RWPE2 (cell line): ENCODE measurements around the gene WASF2.

Source experiments
- ATAC-seq: fragments of 200-7000 bp; cut with Tn5 transposase; 3 replicates; pipeline ENCODE4 v1.9.1; 2021; ENCODE audit warnings: low read depth
- DNase-seq: peaks from one replicate; pipeline ENCODE4 v3.0.0-alpha.2; 2020; ENCODE audit warnings: low spot score
- H3K27ac ChIP-seq: fragments of 450-650 bp; 2 replicates; pipeline ENCODE4 v1.5.1; 2017; ENCODE audit warnings: mild to moderate bottlenecking; ENCODE audit not compliant: poor library complexity, severe bottlenecking
- H3K27me3 ChIP-seq: fragments of 250-450 bp; sonication (Bioruptor Pico); 2 replicates; pipeline ENCODE4 v1.5.1; 2021; ENCODE audit warnings: mild to moderate bottlenecking, moderate library complexity; ENCODE audit not compliant: insufficient read depth, poor library complexity, severe bottlenecking
- H3K36me3 ChIP-seq: fragments of 250-450 bp; sonication (Bioruptor Pico); 2 replicates; pipeline ENCODE4 v1.5.1; 2020; ENCODE audit warnings: low read depth, mild to moderate bottlenecking, moderate library complexity
- H3K4me1 ChIP-seq: fragments of 250-450 bp; sonication (Bioruptor Pico); 2 replicates; pipeline ENCODE4 v1.5.1; 2021; ENCODE audit warnings: mild to moderate bottlenecking, moderate library complexity; ENCODE audit not compliant: insufficient read depth, poor library complexity, severe bottlenecking
- H3K4me3 ChIP-seq: fragments of 250-450 bp; sonication (Bioruptor Pico); 2 replicates; pipeline ENCODE4 v1.5.1; 2021; ENCODE audit warnings: mild to moderate bottlenecking, moderate library complexity; ENCODE audit not compliant: severe bottlenecking
- H3K9me3 ChIP-seq: fragments of 250-450 bp; sonication (Bioruptor Pico); 2 replicates; pipeline ENCODE4 v1.5.1; 2021; ENCODE audit warnings: mild to moderate bottlenecking, moderate library complexity; ENCODE audit not compliant: severe bottlenecking
- TF ChIP-seq, protein P1 (sequence below): fragments of 450-650 bp; IDR thresholded peaks from one replicate; pipeline ENCODE4 v1.5.1; 2017; ENCODE audit warnings: mild to moderate bottlenecking, moderate library complexity; ENCODE audit not compliant: poor library complexity, severe bottlenecking

WASF2 gene

DNA sequence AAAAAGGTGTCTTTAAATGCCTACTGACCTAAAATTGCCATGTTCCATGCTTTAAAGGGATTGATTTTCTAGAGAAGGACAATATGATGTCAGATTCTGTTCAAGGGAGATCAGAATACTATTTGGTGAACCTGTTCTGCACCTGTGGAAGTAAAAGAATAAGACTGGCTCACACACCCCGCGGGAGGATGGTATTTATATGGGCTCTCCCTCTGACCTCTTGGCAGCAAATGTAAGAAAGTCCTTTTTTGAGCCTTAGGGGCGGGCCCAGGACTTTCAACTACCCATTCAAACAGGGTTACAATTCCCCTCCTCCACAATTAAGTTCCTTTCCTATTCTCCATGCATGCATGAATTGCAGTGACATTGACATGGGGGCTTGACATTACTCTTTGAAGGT lies 42.1 kb downstream of the WASF2 start:
- H3K27me3 ChIP-seq, result no peaks in the 10 kb centered on the region
- DNase-seq, result no peak
- H3K4me3 ChIP-seq, result no peak overlapping the region
- ATAC-seq, result no peak
- TF ChIP-seq, protein P1, sequence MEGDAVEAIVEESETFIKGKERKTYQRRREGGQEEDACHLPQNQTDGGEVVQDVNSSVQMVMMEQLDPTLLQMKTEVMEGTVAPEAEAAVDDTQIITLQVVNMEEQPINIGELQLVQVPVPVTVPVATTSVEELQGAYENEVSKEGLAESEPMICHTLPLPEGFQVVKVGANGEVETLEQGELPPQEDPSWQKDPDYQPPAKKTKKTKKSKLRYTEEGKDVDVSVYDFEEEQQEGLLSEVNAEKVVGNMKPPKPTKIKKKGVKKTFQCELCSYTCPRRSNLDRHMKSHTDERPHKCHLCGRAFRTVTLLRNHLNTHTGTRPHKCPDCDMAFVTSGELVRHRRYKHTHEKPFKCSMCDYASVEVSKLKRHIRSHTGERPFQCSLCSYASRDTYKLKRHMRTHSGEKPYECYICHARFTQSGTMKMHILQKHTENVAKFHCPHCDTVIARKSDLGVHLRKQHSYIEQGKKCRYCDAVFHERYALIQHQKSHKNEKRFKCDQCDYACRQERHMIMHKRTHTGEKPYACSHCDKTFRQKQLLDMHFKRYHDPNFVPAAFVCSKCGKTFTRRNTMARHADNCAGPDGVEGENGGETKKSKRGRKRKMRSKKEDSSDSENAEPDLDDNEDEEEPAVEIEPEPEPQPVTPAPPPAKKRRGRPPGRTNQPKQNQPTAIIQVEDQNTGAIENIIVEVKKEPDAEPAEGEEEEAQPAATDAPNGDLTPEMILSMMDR, result no peak
- H3K4me1 ChIP-seq, result no peaks in the 10 kb centered on the region
- H3K27ac ChIP-seq, result no peak overlapping the region
- peaks cover 24% of the 10 kb centered on the region for H3K36me3 ChIP-seq
- H3K9me3 ChIP-seq, result no peaks in the 10 kb centered on the region

DNA sequence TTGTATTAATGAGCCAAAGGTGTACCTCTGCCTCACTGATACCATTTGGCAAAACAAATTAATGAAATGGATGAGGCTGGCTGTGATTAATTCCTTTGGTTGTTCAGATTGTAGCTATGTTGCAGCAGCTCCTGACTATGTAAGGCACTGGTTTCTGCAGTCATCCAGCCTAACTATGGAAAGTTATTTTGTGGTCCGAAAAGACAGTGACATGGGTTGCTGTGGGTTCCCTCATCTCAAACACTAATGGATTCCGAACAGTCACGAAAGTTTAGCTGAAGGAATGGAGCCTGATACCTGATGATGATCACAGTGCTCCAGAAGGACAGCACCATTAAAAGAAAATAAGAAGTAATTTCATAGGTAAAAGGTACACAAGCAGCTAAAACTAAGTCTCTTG lies 42.6 kb downstream of the WASF2 start:
- no peak for DNase-seq
- Histone ChIP-seq H3K36me3 (peaks cover 24% of the 10 kb centered on the region), H3K27ac (no peak overlapping the region), H3K4me1 (no peaks in the 10 kb centered on the region), H3K4me3 (no peak overlapping the region), H3K9me3 (no peaks in the 10 kb centered on the region), H3K27me3 (no peaks in the 10 kb centered on the region)
- TF ChIP-seq, protein P1, result no peak
- no peak for ATAC-seq

DNA sequence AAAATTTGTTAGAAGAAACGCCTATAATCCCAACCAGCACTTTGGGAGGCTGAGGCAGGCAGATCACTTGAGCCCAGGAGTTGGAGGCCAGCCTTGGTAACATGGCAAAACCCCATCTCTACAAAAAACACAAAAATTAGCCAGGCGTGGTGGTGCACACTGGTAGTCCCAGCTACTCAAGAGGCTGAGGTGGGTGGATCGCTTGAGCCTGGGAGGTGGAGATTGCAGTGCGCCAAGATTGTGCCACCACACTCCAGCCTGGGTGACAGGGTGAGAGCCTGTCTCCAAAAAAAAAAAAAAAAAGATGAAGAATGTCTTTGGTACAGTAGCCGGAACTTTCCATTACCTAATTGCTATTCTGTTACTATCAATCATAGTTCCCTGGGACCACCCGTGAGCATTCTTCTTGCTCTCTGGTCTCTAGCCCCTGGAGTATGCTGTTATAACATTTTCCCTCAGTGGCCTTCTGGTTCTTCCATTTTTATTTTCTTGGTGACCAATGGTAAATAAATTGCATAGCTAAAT lies 43.4 kb downstream of the WASF2 start:
- H3K4me1 ChIP-seq, result no peaks in the 10 kb centered on the region
- no peaks in the 10 kb centered on the region for H3K27me3 ChIP-seq
- H3K4me3 ChIP-seq, result no peak overlapping the region
- ATAC-seq, result no peak
- TF ChIP-seq, protein P1, result no peak
- H3K27ac ChIP-seq, result no peak overlapping the region
- no peaks in the 10 kb centered on the region for H3K9me3 ChIP-seq
- no peak for DNase-seq
- H3K36me3 ChIP-seq, result peaks cover 24% of the 10 kb centered on the region

DNA sequence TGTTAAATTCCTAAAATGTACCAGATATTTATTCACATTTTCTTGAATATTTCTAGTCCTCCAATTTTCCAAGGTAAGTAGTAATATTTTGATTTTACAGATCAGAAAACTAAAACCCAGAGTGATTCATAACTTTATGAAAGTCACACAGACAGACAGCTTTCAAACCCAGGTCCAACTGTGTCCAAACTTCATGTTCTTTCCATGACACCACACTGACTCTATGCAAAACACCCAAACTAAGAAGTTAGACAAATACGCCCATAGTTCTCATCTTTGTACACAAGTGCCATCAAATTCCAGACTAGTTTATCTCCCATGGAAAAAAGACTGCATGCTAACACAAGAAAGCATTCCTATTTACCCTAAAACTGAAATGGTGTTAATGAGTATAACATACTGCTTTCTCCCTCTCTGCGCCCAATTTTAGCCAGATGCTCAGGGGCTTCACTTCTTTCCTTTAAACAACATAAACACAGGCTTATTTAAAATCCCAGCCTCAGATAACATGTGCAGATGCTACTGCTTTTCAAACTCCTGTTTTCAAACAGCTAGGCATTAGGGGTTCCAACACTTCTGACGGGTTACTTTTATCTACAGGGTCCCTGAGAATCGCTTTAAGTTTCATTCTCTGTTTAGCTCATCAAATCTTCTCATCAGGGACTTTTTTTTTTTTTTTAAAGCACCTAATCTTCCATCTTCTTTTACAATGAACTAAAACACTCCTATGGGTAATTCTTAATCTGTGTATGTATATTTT lies 44.6 kb downstream of the WASF2 start:
- no peak overlapping the region for H3K4me3 ChIP-seq
- TF ChIP-seq, protein P1, result no peak
- no peak for DNase-seq
- peaks cover 24% of the 10 kb centered on the region for H3K36me3 ChIP-seq
- no peaks in the 10 kb centered on the region for H3K4me1 ChIP-seq
- no peaks in the 10 kb centered on the region for H3K27me3 ChIP-seq
- no peak overlapping the region for H3K27ac ChIP-seq
- no peaks in the 10 kb centered on the region for H3K9me3 ChIP-seq
- no peak for ATAC-seq

DNA sequence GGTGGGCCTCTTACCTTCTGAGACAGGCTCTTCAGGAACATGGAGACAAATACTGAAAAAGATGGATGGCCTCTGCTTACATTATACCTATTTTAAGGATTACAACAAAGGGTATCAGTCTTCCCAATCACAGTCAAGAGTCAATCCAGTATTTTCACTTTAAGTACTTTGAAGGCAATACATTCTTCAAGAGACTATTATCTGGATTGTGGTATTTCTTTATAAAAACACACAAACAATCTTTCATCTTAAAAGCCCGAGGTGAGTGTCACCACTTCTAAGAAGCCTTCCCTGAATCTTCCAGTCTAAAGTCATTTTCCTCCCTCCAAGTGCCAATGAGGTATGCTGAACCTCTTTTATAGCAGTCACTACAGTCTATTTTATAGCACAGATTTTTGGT lies 45.3 kb downstream of the WASF2 start:
- Histone ChIP-seq H3K9me3 (no peaks in the 10 kb centered on the region), H3K4me3 (no peak overlapping the region), H3K36me3 (peaks cover 20% of the 10 kb centered on the region), H3K27ac (no peak overlapping the region), H3K4me1 (no peaks in the 10 kb centered on the region), H3K27me3 (no peaks in the 10 kb centered on the region)
- TF ChIP-seq, protein P1, result no peak
- DNase-seq (no peak), ATAC-seq (no peak)
